Adipose tissue (tissue), 3 donors: ENCODE results near the gene GTF2B. TPM values are rescaled to one million over a fixed set of nuclear protein-coding genes. Genes with fewer than 3 reads are reported as not detected.

Experiments
- H3K27ac ChIP-seq: one replicate; pipeline ENCODE4 v1.5.1; 2013; ENCODE audit warnings: low read depth, low read length
- WGBS, 3 donors: extraction: QIAGEN DNeasy Blood & Tissue Kit; methylation state at CpG; one replicate each; pipeline ENCODE4 v1.1.7; 2013; 5-methylcytosine and 5-hydroxymethylcytosine counted together
- polyA plus RNA-seq, 3 donors: library from polyadenylated mRNA; stranded (reverse); fragments of 200-250 nt; gene quantifications; one replicate each; pipeline ENCODE4 v1.2.3, GENCODE V29; 2013
- donor health status: healthy with polysubstance abuse.
- donor health status: Bipolar disorder and iron deficiency.
- donor health status: healthy.

Gene GTF2B
- polyA plus RNA-seq, 3 donors: 13.7 to 32.3 (median 22.6) TPM

DNA sequence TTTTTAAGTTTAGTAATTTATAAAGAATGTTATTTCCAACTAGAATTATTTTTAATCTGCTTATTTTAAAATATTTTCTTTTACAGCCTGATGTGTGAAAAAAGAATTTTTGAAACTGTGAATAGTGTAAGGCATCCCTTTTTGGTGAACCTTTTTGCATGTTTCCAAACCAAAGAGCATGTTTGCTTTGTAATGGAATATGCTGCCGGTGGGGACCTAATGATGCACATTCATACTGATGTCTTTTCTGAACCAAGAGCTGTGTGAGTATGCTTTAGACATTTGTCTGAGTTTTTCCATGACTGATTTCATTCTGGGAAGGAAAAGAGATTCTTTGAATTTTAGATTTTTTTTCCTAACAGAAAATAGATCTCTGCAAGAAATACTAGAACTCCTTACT is 77.9 kb downstream of the GTF2B start:
- no peak overlapping the region for H3K27ac ChIP-seq
- WGBS, 3 donors: 85 to 99% (median 97%) methylated on average over 1 of the region's 1 CpG

- H3K27ac ChIP-seq: no peak overlapping the region
Observed at GRCh38 chr1:88812366-88812765, 79.0 kb downstream of the GTF2B start.

GRCh38 chr1:88803444-88803843 is 87.9 kb downstream of the GTF2B start:
- H3K27ac ChIP-seq: no peak overlapping the region
- 97 to 98% (median 97%) methylated on average over 5 of the region's 5 CpGs for WGBS, 3 donors

GRCh38 chr1:88802950-88803349 is 88.4 kb downstream of the GTF2B start:
- no peak overlapping the region for H3K27ac ChIP-seq
- 86 to 90% (median 88%) methylated on average over 2 of the region's 2 CpGs for WGBS, 3 donors

Other genes starting within 250 kb of the GTF2B start
- 10 to 100 TPM in 2 of 3 donors, 1 to 10 TPM in 1; 7.7 to 16.2 (median 14.0) TPM for gene PKN2, start 207.3 kb downstream of the GTF2B start, polyA plus RNA-seq
- 10 to 100 TPM; 17.0 to 21.1 (median 20.0) TPM for gene KYAT3, start 101.1 kb upstream of the GTF2B start, polyA plus RNA-seq
- 10 to 100 TPM in 1 of 3 donors, 1 to 10 TPM in 2; 3.2 to 11.1 (median 7.6) TPM for gene RBMXL1, start 101.1 kb upstream of the GTF2B start, polyA plus RNA-seq
- gene GBP3, start 131.3 kb upstream of the GTF2B start, polyA plus RNA-seq: 10 to 100 TPM in 1 of 3 donors, 1 to 10 TPM in 2; 2.3 to 12.9 (median 2.6) TPM
- gene GBP1, start 173.6 kb upstream of the GTF2B start, polyA plus RNA-seq: 10 to 100 TPM in 2 of 3 donors, 1 to 10 TPM in 1; 5.5 to 34.7 (median 20.6) TPM
- 10 to 100 TPM in 2 of 3 donors, 1 to 10 TPM in 1; 9.5 to 96.0 (median 58.1) TPM for gene GBP2, start 234.5 kb upstream of the GTF2B start, polyA plus RNA-seq